Suppressor macrophage (primary cell): ENCODE data around the gene ZNF358.

Experiments
- DNase-seq, 4 experiments: peaks; one replicate each; pipeline ENCODE4 v3.0.0-alpha.2; 2020 to 2022

The ZNF358 gene

GRCh38 chr19:7520131-7521051 is 4.5 kb downstream of the ZNF358 start:
- no peak for DNase-seq

GRCh38 chr19:7521551-7522071 is 5.7 kb downstream of the ZNF358 start:
- DNase-seq: no peak

- DNase-seq: peak; percentile 99 to 100 (median 100)
Measured at GRCh38 chr19:7522072-7522922, 6.4 kb downstream of the ZNF358 start, which contains the start of gene MCOLN1. Gene MCOLN1, plus strand, starts transcription at chr19:7522624. Its CDS starts 127 bp downstream, at chr19:7522751.

GRCh38 chr19:7522923-7523667 is 7.2 kb downstream of the ZNF358 start:
- DNase-seq: peak; percentile 48 to 67 (median 60)

DNA sequence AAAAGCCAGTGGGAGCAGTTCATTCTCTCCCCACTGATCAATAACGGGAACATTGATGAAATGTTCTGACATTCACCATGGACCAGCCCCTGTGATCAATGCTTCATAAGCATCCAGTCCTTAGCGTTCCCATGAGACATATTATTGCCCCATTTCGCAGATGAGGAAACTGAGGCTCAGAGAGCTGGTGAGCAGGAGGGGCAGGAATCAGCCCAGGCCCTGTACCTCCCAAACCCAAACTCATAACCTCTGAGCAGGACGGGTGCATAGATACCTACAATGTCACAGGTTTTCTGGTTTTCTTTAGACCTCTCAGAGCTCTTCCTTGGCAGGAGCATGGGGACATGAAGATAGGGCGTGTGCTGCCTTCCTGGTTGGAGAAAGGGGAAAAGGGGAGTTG is 8.6 kb downstream of the ZNF358 start:
- no peak for DNase-seq

DNA sequence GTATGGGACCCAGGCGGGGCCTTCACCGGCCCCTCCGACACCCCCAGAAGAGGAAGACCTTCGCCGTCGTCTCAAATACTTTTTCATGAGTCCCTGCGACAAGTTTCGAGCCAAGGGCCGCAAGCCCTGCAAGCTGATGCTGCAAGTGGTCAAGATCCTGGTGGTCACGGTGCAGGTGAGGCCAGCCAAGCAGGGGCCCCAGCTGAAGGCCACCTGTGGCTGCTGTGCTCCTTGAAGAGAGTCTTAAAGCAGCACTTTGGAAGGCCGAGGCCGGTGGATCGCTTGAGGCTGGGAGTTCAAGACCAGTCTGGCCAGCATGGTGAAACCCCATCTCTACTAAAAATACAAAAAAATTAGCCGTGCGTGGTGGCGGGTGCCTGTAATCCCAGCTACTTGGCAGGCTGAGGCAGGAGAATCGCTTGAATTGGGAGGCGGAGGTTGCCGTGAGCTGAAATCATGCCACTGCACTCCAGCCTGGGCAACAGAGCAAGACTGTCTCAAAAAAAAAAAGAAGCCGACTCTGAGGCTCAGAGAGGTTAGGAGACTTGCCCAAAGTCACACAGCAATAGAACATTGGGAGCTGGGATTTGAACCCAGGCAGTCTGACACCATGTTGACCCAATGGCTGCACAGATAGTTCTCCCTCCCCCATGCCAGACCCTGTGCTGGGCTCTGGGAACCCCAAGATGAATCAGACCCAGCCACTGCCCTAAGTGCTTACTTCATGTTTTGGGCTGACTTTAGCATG is 9.3 kb downstream of the ZNF358 start:
- no peak for DNase-seq

DNA sequence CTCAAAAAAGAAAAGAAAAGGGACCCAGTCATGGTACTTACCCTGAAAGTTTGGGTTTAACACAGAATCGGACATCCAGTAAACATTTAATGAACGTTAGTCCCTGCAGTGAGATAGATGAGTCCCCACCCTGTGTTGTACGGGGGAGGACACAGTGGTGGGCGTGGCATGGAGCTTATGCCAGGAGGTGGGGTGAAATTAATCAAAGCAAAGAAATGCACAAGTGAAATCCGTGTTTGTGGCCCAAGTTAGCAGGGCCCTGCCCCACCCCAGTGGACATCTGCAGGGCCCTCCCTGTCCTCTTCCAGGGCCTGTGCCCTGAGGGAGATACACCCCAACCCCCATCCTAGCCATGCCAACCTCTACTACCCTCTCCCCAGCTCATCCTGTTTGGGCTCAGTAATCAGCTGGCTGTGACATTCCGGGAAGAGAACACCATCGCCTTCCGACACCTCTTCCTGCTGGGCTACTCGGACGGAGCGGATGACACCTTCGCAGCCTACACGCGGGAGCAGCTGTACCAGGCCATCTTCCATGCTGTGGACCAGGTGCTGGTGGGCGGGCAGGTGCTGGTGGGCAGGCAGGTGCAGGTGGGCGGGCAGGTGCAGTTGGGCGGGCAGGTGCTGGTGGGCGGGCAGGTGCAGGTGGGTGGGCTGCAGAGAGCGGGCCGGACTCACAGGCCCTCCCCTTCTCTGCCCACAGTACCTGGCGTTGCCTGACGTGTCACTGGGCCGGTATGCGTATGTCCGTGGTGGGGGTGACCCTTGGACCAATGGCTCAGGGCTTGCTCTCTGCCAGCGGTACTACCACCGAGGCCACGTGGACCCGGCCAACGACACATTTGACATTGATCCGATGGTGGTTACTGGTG is 10.4 kb downstream of the ZNF358 start:
- no peak for DNase-seq

- peak; percentile 56 to 81 (median 74) for DNase-seq
Measured at GRCh38 chr19:7527516-7528191, 11.8 kb downstream of the ZNF358 start.

- peak in 1 of 4 experiments; percentile 2 for DNase-seq
Measured at GRCh38 chr19:7528192-7528519, 12.3 kb downstream of the ZNF358 start.

GRCh38 chr19:7528522-7529245 is 12.8 kb downstream of the ZNF358 start:
- DNase-seq: peak in 1 of 4 experiments; percentile 2

- DNase-seq: peak in 1 of 4 experiments; percentile 1
Measured at GRCh38 chr19:7529246-7529600, 13.3 kb downstream of the ZNF358 start.

DNA sequence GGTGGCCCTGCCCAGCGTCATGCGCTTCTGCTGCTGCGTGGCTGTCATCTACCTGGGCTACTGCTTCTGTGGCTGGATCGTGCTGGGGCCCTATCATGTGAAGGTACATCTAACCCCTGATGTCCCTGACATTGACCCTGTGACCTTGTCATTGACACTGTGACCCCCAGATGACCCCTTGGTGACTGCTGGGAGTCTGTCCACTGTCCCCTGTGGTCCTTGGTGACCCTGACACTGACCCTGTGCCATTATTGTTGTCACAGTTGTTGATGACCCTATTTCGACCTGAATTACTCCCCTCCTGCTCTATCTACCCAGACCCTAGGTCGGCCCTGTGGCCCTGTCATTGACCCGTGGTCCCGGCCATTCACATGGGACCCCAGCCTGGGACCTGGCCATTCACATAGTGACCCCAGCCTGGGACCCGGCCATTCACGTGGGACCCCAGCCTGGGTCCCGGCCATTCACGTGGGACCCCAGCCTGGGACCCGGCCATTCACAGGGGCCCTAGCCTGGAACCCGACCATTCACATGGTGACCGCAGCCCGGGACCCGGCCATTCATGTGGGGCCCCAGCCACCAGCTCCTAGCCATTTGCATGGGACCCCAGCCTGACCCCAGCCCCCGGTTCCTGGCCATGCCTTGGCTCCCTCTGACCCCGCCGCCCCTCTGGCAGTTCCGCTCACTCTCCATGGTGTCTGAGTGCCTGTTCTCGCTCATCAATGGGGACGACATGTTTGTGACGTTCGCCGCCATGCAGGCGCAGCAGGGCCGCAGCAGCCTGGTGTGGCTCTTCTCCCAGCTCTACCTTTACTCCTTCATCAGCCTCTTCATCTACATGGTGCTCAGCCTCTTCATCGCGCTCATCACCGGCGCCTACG is 13.9 kb downstream of the ZNF358 start:
- peak in 1 of 4 experiments; percentile 2 for DNase-seq

- DNase-seq: peak in 1 of 4 experiments; percentile 3
Measured at GRCh38 chr19:7533281-7533885, 17.5 kb downstream of the ZNF358 start.

DNA sequence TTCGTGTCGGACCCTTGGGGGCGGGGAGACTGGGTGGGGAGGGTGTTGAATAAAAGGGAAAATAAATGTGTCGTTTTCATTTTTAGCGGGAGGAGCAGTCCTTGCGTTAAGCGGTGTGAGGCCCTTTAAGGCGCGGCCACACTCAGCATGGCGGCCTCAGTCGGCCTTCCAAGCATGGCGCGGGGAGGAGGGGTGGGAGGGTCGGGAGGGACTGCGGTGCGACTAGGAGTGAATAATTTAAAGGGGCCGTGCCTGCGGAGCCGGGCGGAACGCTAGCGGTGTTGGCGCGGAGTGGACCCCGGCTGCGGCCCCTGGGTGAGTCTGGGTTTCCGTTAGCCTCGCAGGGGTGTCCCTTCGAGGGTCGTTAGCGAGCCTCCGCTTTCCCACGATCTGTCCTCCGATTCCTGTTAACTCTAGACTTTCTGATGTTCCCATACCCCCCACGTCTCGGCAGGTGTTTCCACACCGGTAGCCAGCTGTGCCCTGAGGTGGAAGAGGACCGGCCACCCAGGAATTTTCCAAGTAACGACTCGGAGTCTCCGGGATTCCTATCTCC is 18.1 kb downstream of the ZNF358 start:
- DNase-seq: peak; percentile 78 to 89 (median 84)

DNA sequence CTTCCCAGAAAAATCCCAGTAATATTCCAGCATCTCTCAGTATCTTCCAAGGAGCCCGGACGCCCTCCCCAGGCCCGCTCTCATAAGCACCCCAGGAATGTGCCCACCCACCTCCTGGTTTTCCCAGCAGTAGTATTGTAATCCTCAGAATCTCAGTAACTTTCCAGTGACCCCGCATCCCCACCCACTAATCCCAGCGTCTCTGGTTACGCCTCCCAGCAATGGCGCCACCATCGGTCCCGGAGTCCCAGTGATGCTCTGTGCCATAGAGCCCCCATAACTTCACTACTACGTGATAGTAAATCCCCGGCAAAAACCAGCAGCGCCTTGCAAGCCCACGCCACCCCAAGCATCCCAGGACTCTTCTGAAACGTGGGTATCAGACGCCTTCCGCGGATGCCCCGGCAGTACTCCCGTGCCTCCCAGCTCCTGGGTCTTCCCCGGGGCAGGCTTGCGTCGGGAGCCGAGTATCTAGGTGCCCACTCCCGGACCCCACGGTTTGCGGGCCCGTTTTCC is 18.7 kb downstream of the ZNF358 start:
- peak; percentile 22 to 39 (median 37) for DNase-seq

DNA sequence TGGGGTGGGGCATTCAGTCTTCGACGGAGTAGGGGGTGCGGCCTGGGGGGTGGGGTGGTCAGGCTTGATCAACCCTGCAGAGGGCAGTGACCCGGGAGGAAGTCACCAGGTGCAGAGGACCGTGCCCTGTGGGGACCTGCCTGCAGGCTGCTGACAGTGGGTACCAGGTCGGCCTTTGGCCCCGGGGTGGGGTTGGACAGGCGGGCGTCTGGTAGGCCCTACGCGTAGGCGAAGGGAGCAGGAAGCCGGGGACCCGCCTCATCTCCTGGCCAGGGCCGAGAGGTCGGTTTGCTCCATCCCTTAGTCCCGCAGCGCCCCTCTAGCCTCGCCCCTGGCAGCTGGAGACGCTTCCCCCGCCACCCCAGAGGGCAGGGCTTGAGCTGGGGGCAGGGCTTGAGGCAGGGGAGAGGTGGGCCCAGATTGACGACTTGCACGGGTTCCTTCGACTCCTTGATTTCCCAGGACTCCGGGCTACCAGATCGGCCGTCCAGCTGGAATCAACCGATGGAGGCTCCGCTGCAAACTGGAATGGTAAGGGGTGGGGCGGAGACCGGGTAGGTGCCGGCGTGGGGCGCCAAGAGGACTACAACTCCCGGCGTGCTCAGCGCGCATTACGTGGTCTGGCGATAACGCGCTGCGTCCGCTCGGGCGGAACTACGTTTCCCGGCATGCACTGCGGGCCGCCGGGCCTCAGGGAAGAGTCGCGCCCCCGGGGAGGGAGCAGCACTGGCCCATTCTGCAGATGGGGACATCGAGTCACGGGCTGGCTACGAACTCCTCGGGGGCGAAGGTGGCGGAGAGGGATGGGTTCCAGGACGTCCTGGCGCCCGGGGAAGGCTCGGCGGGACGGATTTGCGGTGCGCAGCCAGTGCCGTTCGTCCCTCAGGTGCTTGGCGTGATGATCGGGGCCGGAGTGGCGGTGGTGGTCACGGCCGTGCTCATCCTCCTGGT is 19.4 kb downstream of the ZNF358 start, which contains the start of gene PNPLA6:
TSS of gene PNPLA6 (plus strand) at position 671 of the 951 bp plus-strand sequence. CDS start at position 743, 72 bp downstream.
- DNase-seq: peak; percentile 94 to 98 (median 96)
